HG02588 (cell line): ENCODE results near the gene PTPN20.
"Not testable (repeated sequence)": the region's sequence is repeated elsewhere in the genome, so short reads cannot be mapped to it uniquely, and the experiment has no call there.

ENCODE experiments used
- ATAC-seq: cut with Tn5 transposase; IDR thresholded peaks from one replicate; pipeline ENCODE4 v1.9.1; 2021; ENCODE audit warnings: mild to moderate bottlenecking, moderate library complexity; ENCODE audit not compliant: unreplicated experiment

The PTPN20 gene

GRCh38 chr10:46911144-46911876 is at the start of gene PTPN20:
PTPN20 (plus strand) TSS chr10:46911428; CDS start chr10:46932500, 21,072 bp downstream.
- ATAC-seq = not testable (repeated sequence)

GRCh38 chr10:46869716-46870115 is 41.5 kb upstream of the PTPN20 start:
- ATAC-seq = not testable (repeated sequence)

GRCh38 chr10:46871583-46871982 is 39.6 kb upstream of the PTPN20 start:
- ATAC-seq = not testable (repeated sequence)

- ATAC-seq = not testable (repeated sequence)
These were observed 35.9 kb upstream of the PTPN20 start for GRCh38 chr10:46875304-46875703.

- not testable (repeated sequence) for ATAC-seq
These were observed 34.5 kb upstream of the PTPN20 start for GRCh38 chr10:46876773-46877172.

- ATAC-seq = not testable (repeated sequence)
These were observed 32.5 kb upstream of the PTPN20 start for GRCh38 chr10:46878761-46879160.

- ATAC-seq = not testable (repeated sequence)
These were observed 20.2 kb upstream of the PTPN20 start for GRCh38 chr10:46890813-46891611.

- not testable (repeated sequence) for ATAC-seq
These were observed 14.2 kb upstream of the PTPN20 start for GRCh38 chr10:46896762-46897692.

GRCh38 chr10:46901247-46901646 is 10.0 kb upstream of the PTPN20 start:
- not testable (repeated sequence) for ATAC-seq

GRCh38 chr10:46903874-46904273 is 7.4 kb upstream of the PTPN20 start:
- ATAC-seq = not testable (repeated sequence)

- ATAC-seq = not testable (repeated sequence)
These were observed 4.9 kb upstream of the PTPN20 start for GRCh38 chr10:46906359-46906758.

GRCh38 chr10:46907185-46908117 is 3.8 kb upstream of the PTPN20 start:
- ATAC-seq = not testable (repeated sequence)

GRCh38 chr10:46922498-46922897 is 11.3 kb downstream of the PTPN20 start:
- not testable (repeated sequence) for ATAC-seq

- not testable (repeated sequence) for ATAC-seq
These were observed 13.9 kb downstream of the PTPN20 start for GRCh38 chr10:46925156-46925555.

- not testable (repeated sequence) for ATAC-seq
These were observed 14.6 kb downstream of the PTPN20 start for GRCh38 chr10:46925853-46926252.

- ATAC-seq = not testable (repeated sequence)
These were observed 17.6 kb downstream of the PTPN20 start for GRCh38 chr10:46928810-46929209.

GRCh38 chr10:46932383-46932782 is 21.2 kb downstream of the PTPN20 start:
- not testable (repeated sequence) for ATAC-seq

GRCh38 chr10:46941091-46941490 is 29.9 kb downstream of the PTPN20 start:
- ATAC-seq = not testable (repeated sequence)

GRCh38 chr10:46948687-46949518 is 37.7 kb downstream of the PTPN20 start:
- not testable (repeated sequence) for ATAC-seq
